Body of pancreas (tissue), 4 donors: ENCODE data around the gene BRPF1. TPM values are rescaled to one million over a fixed set of nuclear protein-coding genes. Genes with fewer than 3 reads are reported as not detected.

Experiments used
- ATAC-seq: fragments of 150-250 bp; one replicate; pipeline ENCODE4 v1.9.1; 2016
- DNase-seq, 4 donors: peaks; one replicate each; pipeline ENCODE4 v3.0.0-alpha.2; 2019
- H3K27ac ChIP-seq, 4 donors: fragments of 200-600 bp; sonication (generic); 1 replicate in 3 of 4; 2 replicates in 1 of 4; pipeline versions ENCODE4 v1.5.1 to v1.6.1; 2016 to 2019; ENCODE audit warnings: mild to moderate bottlenecking in 1 of 4, mixed read lengths in 1 of 4, moderate library complexity in 1 of 4
- H3K27me3 ChIP-seq, 2 donors: fragments of 200-600 bp; sonication (generic); one replicate each; pipeline ENCODE4 v1.6.0; 2016; ENCODE audit warnings: mild to moderate bottlenecking in 1 of 2
- H3K36me3 ChIP-seq, 2 donors: fragments of 200-600 bp; sonication (generic); replicated peaks in 1 of 2; 2 replicates each; pipeline ENCODE4 v1.5.1; 2016; ENCODE audit warnings: low read depth in 2 of 2; ENCODE audit not compliant: insufficient read depth in 1 of 2
- H3K4me1 ChIP-seq: fragments of 200-600 bp; sonication (generic); one replicate; pipeline ENCODE4 v1.6.0; 2016
- H3K4me3 ChIP-seq, 2 donors: fragments of 200-600 bp; sonication (generic); 1 replicate in 1 of 2; 2 replicates in 1 of 2; pipeline ENCODE4 v1.5.1; 2016 to 2019
- H3K9me3 ChIP-seq, 3 donors: fragments of 200-600 bp; sonication (generic); 1 replicate in 2 of 3; 2 replicates in 1 of 3; pipeline ENCODE4 v1.5.1; 2016
- POLR2A ChIP-seq, 3 donors: fragments of 450-650 bp; IDR thresholded peaks; one replicate each; pipeline ENCODE4 v1.6.1; 2016; ENCODE audit warnings: antibody characterized with exemption in 3 of 3, mild to moderate bottlenecking in 2 of 3
- WGBS, 2 donors: methylation state at CpG; one replicate each; pipeline ENCODE4 v1.1.5; 2017; 5-methylcytosine and 5-hydroxymethylcytosine counted together
- intact Hi-C: fragments of 100-400 bp; cut with DNase I; formaldehyde crosslinking; loops from one replicate; pipeline ENCODE4 v1.15.1; 2023
- total RNA-seq, 2 donors: library from RNA; depleted of rRNA; stranded (reverse); fragments of >200 nt; gene quantifications; one replicate each; pipeline ENCODE4 v1.1.0, GENCODE V29; 2016
- TF ChIP-seq, protein P1 (sequence below), 7 experiments: fragments of 450-650 bp in 4 of 7; fragments of 200-600 bp in 3 of 7; sonication (generic) in 3 of 7; IDR thresholded peaks; one replicate each; pipeline ENCODE4 v1.5.1; 2016 to 2019; ENCODE audit warnings: antibody characterized with exemption in 7 of 7

BRPF1 gene
- total RNA-seq, 2 donors from 2014 or later: 9.6 to 10.9 TPM

DNA sequence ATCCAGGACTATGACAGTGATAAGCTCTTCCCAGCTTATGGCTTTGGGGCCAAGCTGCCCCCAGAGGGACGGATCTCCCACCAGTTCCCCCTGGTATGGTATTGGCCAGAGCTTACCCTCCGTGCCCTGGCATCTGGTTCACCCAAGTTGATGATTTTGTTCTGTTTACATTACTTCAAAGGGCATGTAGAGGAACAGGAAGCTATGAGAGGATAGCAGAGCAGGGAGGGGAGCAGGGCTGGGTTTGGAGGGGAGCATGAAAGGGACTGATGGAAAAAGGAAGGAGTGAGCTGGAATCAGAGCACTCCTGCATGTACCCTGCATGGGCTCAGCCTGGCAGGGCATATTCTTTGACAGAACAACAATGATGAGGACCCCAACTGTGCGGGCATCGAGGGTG is 13.4 kb upstream of the BRPF1 start:
- WGBS, 2 donors: 48 to 49% methylated on average over 4 of the region's 4 CpGs
- DNase-seq (no peak), ATAC-seq (no peak)
- no peaks in the 10 kb centered on the region for H3K9me3 ChIP-seq
- H3K4me1 ChIP-seq: peaks cover 6% of the 10 kb centered on the region
- no peaks in the 10 kb centered on the region for H3K36me3 ChIP-seq
- no peaks in the 10 kb centered on the region for H3K27me3 ChIP-seq
- intact Hi-C loops: no loop called here
- H3K27ac ChIP-seq: no peak overlapping the region
- H3K4me3 ChIP-seq: no peak overlapping the region
- no peak for TF ChIP-seq POLR2A (IDR thresholded peaks at IDR 0.05)
- TF ChIP-seq, protein P1, sequence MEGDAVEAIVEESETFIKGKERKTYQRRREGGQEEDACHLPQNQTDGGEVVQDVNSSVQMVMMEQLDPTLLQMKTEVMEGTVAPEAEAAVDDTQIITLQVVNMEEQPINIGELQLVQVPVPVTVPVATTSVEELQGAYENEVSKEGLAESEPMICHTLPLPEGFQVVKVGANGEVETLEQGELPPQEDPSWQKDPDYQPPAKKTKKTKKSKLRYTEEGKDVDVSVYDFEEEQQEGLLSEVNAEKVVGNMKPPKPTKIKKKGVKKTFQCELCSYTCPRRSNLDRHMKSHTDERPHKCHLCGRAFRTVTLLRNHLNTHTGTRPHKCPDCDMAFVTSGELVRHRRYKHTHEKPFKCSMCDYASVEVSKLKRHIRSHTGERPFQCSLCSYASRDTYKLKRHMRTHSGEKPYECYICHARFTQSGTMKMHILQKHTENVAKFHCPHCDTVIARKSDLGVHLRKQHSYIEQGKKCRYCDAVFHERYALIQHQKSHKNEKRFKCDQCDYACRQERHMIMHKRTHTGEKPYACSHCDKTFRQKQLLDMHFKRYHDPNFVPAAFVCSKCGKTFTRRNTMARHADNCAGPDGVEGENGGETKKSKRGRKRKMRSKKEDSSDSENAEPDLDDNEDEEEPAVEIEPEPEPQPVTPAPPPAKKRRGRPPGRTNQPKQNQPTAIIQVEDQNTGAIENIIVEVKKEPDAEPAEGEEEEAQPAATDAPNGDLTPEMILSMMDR (IDR thresholded peaks at IDR 0.05): no peak

DNA sequence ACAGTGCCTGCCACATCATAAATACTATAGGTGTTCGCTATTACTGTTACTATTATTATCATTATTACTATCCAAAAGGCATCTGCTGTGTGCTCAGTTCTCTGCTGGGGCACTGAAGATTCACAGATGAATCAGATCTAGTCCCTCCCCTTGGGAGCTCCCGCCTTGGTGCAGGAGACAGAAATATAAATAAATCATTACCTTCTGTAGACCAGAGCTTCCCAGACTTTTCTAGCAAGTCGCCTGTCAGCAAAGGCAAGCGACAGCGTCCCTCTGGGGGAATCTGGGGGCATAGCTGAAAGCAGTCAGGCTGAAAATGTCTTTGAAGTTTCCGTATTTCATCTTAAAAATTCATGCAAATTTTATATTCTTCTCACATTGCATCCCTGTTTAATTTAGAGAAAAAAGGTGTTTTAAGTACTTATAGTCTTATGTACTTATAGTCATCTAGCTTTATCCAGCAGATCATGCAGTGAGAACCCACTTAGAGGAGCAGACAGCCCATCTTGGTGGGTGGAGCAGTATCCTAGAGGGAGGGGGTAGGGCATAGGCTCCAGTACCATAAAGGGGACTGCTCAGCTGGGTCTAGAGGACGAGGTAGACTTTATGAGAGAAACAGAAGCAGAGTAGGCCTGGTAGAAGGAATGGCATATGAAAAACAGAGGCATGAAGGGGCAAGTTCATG is 10.4 kb upstream of the BRPF1 start:
- Histone ChIP-seq H3K4me3 (no peak overlapping the region), H3K27ac (no peak overlapping the region), H3K4me1 (peaks cover under 1% of the 10 kb centered on the region), H3K27me3 (no peaks in the 10 kb centered on the region), H3K36me3 (no peaks in the 10 kb centered on the region), H3K9me3 (no peaks in the 10 kb centered on the region)
- no peak for DNase-seq
- TF ChIP-seq, protein P1 (IDR thresholded peaks at IDR 0.05): no peak
- TF ChIP-seq POLR2A (IDR thresholded peaks at IDR 0.05): no peak
- intact Hi-C loops: no loop called here
- 25 to 28% methylated on average over 7 of the region's 7 CpGs for WGBS, 2 donors
- no peak for ATAC-seq

DNA sequence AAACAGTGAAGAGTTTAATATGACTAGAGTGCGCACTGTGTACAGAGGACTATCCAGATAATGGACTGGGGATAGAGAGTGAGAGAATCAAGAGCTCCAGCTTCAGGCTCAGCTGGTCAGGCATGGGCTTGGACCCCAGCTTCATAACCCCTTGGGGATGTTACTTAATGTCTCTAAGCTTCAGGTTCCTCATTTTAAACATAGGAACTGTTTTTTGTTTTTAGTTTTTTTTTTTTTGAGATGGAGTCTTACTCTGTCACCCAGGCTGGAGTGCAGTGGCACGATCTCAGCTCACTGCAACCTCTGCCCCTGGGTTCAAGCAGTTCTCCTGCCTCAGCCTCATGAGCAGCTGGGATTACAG is 9.9 kb upstream of the BRPF1 start:
- no peaks in the 10 kb centered on the region for H3K9me3 ChIP-seq
- no peak overlapping the region for H3K27ac ChIP-seq
- TF ChIP-seq POLR2A (IDR thresholded peaks at IDR 0.05): no peak
- TF ChIP-seq, protein P1 (IDR thresholded peaks at IDR 0.05): no peak
- H3K4me1 ChIP-seq: no peaks in the 10 kb centered on the region
- H3K27me3 ChIP-seq: no peaks in the 10 kb centered on the region
- DNase-seq (no peak), ATAC-seq (no peak)
- no peak overlapping the region for H3K4me3 ChIP-seq
- WGBS, 2 donors: 72 to 75% methylated on average over 2 of the region's 2 CpGs
- intact Hi-C loops: no loop called here
- no peaks in the 10 kb centered on the region for H3K36me3 ChIP-seq

DNA sequence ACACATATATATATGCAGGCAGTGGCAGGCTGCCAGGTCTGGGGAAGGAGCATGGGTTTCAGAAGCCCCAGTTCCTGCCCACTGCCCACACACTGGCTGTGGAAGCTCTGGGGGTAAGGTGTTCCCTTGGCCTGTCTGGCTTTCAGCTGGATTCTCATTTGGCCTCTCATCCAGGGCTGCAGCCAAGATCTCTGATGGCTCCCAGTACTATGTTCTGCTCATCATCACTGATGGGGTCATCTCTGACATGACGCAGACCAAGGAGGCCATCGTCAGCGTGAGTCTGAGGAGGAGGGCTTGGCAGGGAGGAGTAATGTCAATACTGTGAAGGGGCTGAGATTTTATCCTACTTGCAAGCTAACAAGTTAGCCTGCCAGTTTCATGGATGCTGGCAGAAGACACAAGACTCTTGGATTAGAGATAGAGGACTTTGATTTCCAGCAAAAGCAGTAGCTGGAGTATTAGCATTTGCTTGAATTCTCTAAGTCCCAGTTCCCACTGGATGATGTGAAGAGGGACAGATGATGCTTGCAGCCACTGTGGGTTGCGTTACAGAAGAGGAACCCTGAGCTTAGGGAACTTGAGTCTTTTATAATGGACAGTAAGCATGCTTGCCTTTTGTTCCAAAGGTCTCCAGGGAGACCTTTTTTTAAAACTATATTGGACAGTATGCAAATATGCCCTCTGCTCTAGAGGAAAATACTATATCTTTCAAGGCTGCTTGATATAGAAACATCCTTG is 5.6 kb upstream of the BRPF1 start:
- no peak overlapping the region for H3K27ac ChIP-seq
- DNase-seq: no peak
- intact Hi-C loops: no loop called here
- H3K27me3 ChIP-seq: no peaks in the 10 kb centered on the region
- no peaks in the 10 kb centered on the region for H3K36me3 ChIP-seq
- WGBS, 2 donors: 71 to 74% methylated on average over 4 of the region's 4 CpGs
- peaks cover 4% of the 10 kb centered on the region for H3K4me1 ChIP-seq
- no peaks in the 10 kb centered on the region for H3K9me3 ChIP-seq
- TF ChIP-seq, protein P1 (IDR thresholded peaks at IDR 0.05): no peak
- no peak for TF ChIP-seq POLR2A (IDR thresholded peaks at IDR 0.05)
- no peak overlapping the region for H3K4me3 ChIP-seq
- ATAC-seq: no peak
